Thyroid gland (tissue), 4 donors: ENCODE measurements around the gene VEPH1.

Experiments
- CTCF ChIP-seq, 6 experiments: fragments of 200-600 bp in 3 of 6; fragments of 450-650 bp in 3 of 6; sonication (generic) in 3 of 6; IDR thresholded peaks; one replicate each; pipeline ENCODE4 v1.5.1; 2016 to 2019; ENCODE audit warnings: antibody characterized with exemption in 6 of 6, mild to moderate bottlenecking in 2 of 6, inconsistent platforms in 1 of 6, moderate library complexity in 1 of 6
- POLR2A ChIP-seq, 2 donors: fragments of 450-650 bp; IDR thresholded peaks; one replicate each; pipeline ENCODE4 v1.6.1; 2017; ENCODE audit warnings: antibody characterized with exemption in 2 of 2, mild to moderate bottlenecking in 2 of 2, moderate library complexity in 1 of 2

GRCh38 chr3:157467200-157467599 is 36.0 kb downstream of the VEPH1 start:
- no peak for TF ChIP-seq POLR2A (IDR thresholded peaks at IDR 0.05)
- TF ChIP-seq CTCF (IDR thresholded peaks at IDR 0.05) = no peak
